OCI-LY1 (cell line): Measurements from ENCODE around the gene INS.

ENCODE experiments used
- CTCF ChIP-seq: fragments of 200-600 bp; sonication (generic), shearing (Covaris generic); IDR thresholded peaks from 2 replicates; pipeline ENCODE4 v1.5.1; 2017; ENCODE audit warnings: mild to moderate bottlenecking, antibody characterized with exemption, low read length, moderate library complexity, mixed read lengths
- EZH2 ChIP-seq: fragments of 200-600 bp; sonication (generic), shearing (Covaris generic); IDR thresholded peaks from 2 replicates; pipeline ENCODE4 v1.8.0; 2017; ENCODE audit warnings: borderline replicate concordance, mixed run types, mild to moderate bottlenecking, antibody characterized with exemption, low read length, moderate library complexity, mixed read lengths

- TF ChIP-seq CTCF (no peak), EZH2 (no peak)
Measured at GRCh38 chr11:2114430-2115241, 46.4 kb downstream of the INS start.
